HG03575 (cell line): ENCODE measurements around the gene BEST2.

Experiments
- ATAC-seq: cut with Tn5 transposase; IDR thresholded peaks from one replicate; pipeline ENCODE4 v1.9.1; 2021; ENCODE audit not compliant: unreplicated experiment, insufficient number of reproducible peaks, low FRiP score; ENCODE audit errors: extremely low read depth

The BEST2 gene

GRCh38 chr19:12783849-12784393 is 32.3 kb downstream of the BEST2 start:
- no peak for ATAC-seq

GRCh38 chr19:12784394-12784870 is 32.8 kb downstream of the BEST2 start:
- ATAC-seq: no peak

GRCh38 chr19:12784871-12785430 is 33.4 kb downstream of the BEST2 start:
- ATAC-seq: no peak

GRCh38 chr19:12785431-12786031 is 33.9 kb downstream of the BEST2 start:
- ATAC-seq: no peak

- ATAC-seq: no peak
These were observed 34.7 kb downstream of the BEST2 start for GRCh38 chr19:12786141-12786870.

GRCh38 chr19:12786952-12787351 is 35.4 kb downstream of the BEST2 start:
- no peak for ATAC-seq

- ATAC-seq: no peak
These were observed 35.9 kb downstream of the BEST2 start for GRCh38 chr19:12787458-12787857.

GRCh38 chr19:12788042-12788681 is 36.6 kb downstream of the BEST2 start:
- ATAC-seq: no peak

GRCh38 chr19:12788682-12789097 is 37.1 kb downstream of the BEST2 start:
- ATAC-seq: no peak

GRCh38 chr19:12789098-12789903 is 37.7 kb downstream of the BEST2 start:
- ATAC-seq: no peak

GRCh38 chr19:12789904-12790619 is 38.5 kb downstream of the BEST2 start:
- no peak for ATAC-seq

- ATAC-seq: no peak
These were observed 39.2 kb downstream of the BEST2 start for GRCh38 chr19:12790628-12791344.

GRCh38 chr19:12791345-12792050 is 39.9 kb downstream of the BEST2 start, which contains the start of gene JUNB:
JUNB (plus strand) TSS chr19:12791486; CDS start chr19:12791772, 286 bp downstream.
- ATAC-seq: no peak

- no peak for ATAC-seq
These were observed 40.7 kb downstream of the BEST2 start for GRCh38 chr19:12792051-12792852.

GRCh38 chr19:12792853-12793289 is 41.3 kb downstream of the BEST2 start:
- no peak for ATAC-seq
